ENCODE measurements around the gene COL16A1.

DNA sequence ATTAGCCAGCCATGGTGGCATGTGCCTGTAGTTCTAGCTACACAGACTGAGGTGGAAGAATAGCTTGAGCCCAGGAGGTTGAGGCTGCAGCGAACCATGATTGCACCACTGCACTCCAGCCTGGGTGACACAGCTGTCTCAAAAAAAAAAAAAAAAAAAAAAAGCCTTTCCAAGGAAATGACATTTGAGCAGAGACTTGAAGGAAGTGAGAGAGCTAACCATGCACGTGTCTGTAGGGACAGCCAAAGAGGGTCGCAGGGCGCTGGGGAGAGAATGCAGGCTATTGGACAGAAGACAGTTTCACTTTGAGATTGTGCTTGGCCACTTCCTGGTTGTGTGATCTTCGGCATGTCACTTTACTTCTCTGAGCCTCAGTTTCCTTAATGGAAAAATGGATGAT, 79.5 kb downstream of the COL16A1 start:
- TF ChIP-seq, protein P1, sequence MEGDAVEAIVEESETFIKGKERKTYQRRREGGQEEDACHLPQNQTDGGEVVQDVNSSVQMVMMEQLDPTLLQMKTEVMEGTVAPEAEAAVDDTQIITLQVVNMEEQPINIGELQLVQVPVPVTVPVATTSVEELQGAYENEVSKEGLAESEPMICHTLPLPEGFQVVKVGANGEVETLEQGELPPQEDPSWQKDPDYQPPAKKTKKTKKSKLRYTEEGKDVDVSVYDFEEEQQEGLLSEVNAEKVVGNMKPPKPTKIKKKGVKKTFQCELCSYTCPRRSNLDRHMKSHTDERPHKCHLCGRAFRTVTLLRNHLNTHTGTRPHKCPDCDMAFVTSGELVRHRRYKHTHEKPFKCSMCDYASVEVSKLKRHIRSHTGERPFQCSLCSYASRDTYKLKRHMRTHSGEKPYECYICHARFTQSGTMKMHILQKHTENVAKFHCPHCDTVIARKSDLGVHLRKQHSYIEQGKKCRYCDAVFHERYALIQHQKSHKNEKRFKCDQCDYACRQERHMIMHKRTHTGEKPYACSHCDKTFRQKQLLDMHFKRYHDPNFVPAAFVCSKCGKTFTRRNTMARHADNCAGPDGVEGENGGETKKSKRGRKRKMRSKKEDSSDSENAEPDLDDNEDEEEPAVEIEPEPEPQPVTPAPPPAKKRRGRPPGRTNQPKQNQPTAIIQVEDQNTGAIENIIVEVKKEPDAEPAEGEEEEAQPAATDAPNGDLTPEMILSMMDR (IDR thresholded peaks at IDR 0.05) = no peak
- no peak for TF ChIP-seq POLR2AphosphoS5 (IDR thresholded peaks at IDR 0.05)
